GM12878 (cell line): ENCODE results near the gene FAM193B. TPM values are rescaled to one million over a fixed set of nuclear protein-coding genes. Genes with fewer than 3 reads are reported as not detected.

Experiments
- ATAC-seq: fragments of 200-7000 bp; cut with Tn5 transposase; 3 replicates; pipeline ENCODE4 v1.9.1; 2020; ENCODE audit warnings: mild to moderate bottlenecking, moderate library complexity
- BruUV-seq: library from RNA; stranded (reverse); fragments of 400-500 nt; replicated peaks from 2 replicates; lab custom pipeline; 2021; lab: Mats Ljungman, UMichigan
- CTCF ChIA-PET: fragments of 300-600 bp; sonication (Branson Sonifier 250); formaldehyde crosslinking; extraction: SDS; loops from one replicate; lab custom pipeline; 2021; ENCODE audit warnings: inconsistent platforms; lab: Yijun Ruan, JAX
- POLR2A ChIA-PET: fragments of 350-600 bp; formaldehyde crosslinking; extraction: SDS; loops from one replicate; lab custom pipeline; 2021; ENCODE audit warnings: inconsistent platforms; lab: Charles Lee
- RAD21 ChIA-PET: fragments of 300-600 bp; sonication (Branson Sonifier 250); formaldehyde crosslinking; loops from one replicate; lab custom pipeline; 2023; ENCODE audit warnings: antibody characterized with exemption; ENCODE audit not compliant: unreplicated experiment; lab: Charles Lee
- SMC1A ChIA-PET: fragments of 300-600 bp; sonication (Branson Sonifier 250); formaldehyde crosslinking; loops from one replicate; lab custom pipeline; 2023; ENCODE audit not compliant: unreplicated experiment, uncharacterized antibody; lab: Charles Lee
- DNase-seq: peaks from one replicate; pipeline ENCODE4 v3.0.0-alpha.2; 2011; ENCODE audit warnings: low read depth, low spot score
- FAIRE-seq: peaks from 3 replicates; lab custom pipeline; 2011; peaks lifted over from hg19 to GRCh38; lab: Jason Lieb, UNC
- H2AFZ ChIP-seq: 2 replicates; pipeline ENCODE4 v1.6.0; 2011; ENCODE audit warnings: low read depth, low read length, control low read depth; ENCODE audit not compliant: control insufficient read depth
- H3K27ac ChIP-seq: 2 replicates; pipeline ENCODE4 v1.5.1; 2011; ENCODE audit warnings: control low read depth; ENCODE audit not compliant: control insufficient read depth, insufficient read depth
- H3K27me3 ChIP-seq, 2 experiments: replicated peaks in 1 of 2; 2 replicates each; pipeline versions ENCODE4 v1.6.0 to v1.6.1; 2011; ENCODE audit warnings: low read length in 1 of 2; ENCODE audit not compliant: control insufficient read depth in 2 of 2, insufficient read depth in 2 of 2
- H3K36me3 ChIP-seq, 2 experiments: 2 replicates each; pipeline ENCODE4 v1.5.1; 2011; ENCODE audit warnings: low read length in 1 of 2; ENCODE audit not compliant: control insufficient read depth in 2 of 2, insufficient read depth in 2 of 2
- H3K4me1 ChIP-seq: 2 replicates; pipeline ENCODE4 v1.6.1; 2011; ENCODE audit warnings: mild to moderate bottlenecking, low read length, moderate library complexity, mixed read lengths; ENCODE audit not compliant: control insufficient read depth, insufficient read depth
- H3K4me2 ChIP-seq: 2 replicates; pipeline ENCODE4 v1.6.0; 2011; ENCODE audit warnings: control low read depth; ENCODE audit not compliant: control insufficient read depth, insufficient read depth
- H3K4me3 ChIP-seq: fragments of 200-600 bp; sonication (generic); 2 replicates; pipeline ENCODE4 v1.5.1; 2016
- H3K79me2 ChIP-seq: 2 replicates; pipeline ENCODE4 v1.6.0; 2011; ENCODE audit warnings: low read length; ENCODE audit not compliant: control insufficient read depth, insufficient read depth
- H3K9ac ChIP-seq: 2 replicates; pipeline ENCODE4 v1.8.0; 2011; ENCODE audit warnings: low read length, control low read depth, mixed read lengths; ENCODE audit not compliant: control insufficient read depth, insufficient read depth
- H3K9me3 ChIP-seq: replicated peaks from 3 replicates; pipeline ENCODE4 v1.5.1; 2011; ENCODE audit warnings: mild to moderate bottlenecking, low read length; ENCODE audit not compliant: control insufficient read depth, insufficient read depth
- H4K20me1 ChIP-seq: 2 replicates; pipeline ENCODE4 v1.6.0; 2011; ENCODE audit not compliant: control insufficient read depth, insufficient read depth
- BACH1 ChIP-seq: fragments of 450-650 bp; IDR thresholded peaks from 2 replicates; pipeline ENCODE4 v1.6.1; 2017; ENCODE audit warnings: mild to moderate bottlenecking, borderline replicate concordance
- EP300 ChIP-seq, 2 experiments: fragments of 150-350 bp in 1 of 2; IDR thresholded peaks; 2 replicates each; pipeline ENCODE4 v1.6.1; 2011 to 2012; ENCODE audit warnings: low read depth in 2 of 2, low read length in 2 of 2, borderline replicate concordance in 1 of 2, improper control_type of control experiment in 1 of 2, inconsistent platforms in 1 of 2; ENCODE audit not compliant: control insufficient read depth in 1 of 2
- PAX8 ChIP-seq: fragments of 450-650 bp; IDR thresholded peaks from 2 replicates; pipeline ENCODE4 v1.6.1; 2017; ENCODE audit warnings: mild to moderate bottlenecking, moderate library complexity
- TARDBP ChIP-seq: IDR thresholded peaks from 2 replicates; pipeline ENCODE4 v1.6.1; 2016; ENCODE audit warnings: borderline replicate concordance
- TCF3 ChIP-seq: IDR thresholded peaks from 2 replicates; pipeline ENCODE4 v1.6.1; 2012; ENCODE audit warnings: low read depth, mild to moderate bottlenecking, low read length, borderline replicate concordance; ENCODE audit not compliant: insufficient read depth
- WGBS: methylation state at CpG from one replicate; pipeline ENCODE4 v1.1.6; 2016; ENCODE audit warnings: low lambda C conversion rate; ENCODE audit not compliant: insufficient replicate concordance, insufficient coverage; ENCODE audit errors: missing lambda C conversion rate; 5-methylcytosine and 5-hydroxymethylcytosine counted together
- in situ Hi-C: fragments of 300-500 bp; cut with MboI; formaldehyde crosslinking; loops from 9 replicates; pipeline ENCODE4 v1.14.3; 2018; ENCODE audit warnings: mixed read lengths
- intact Hi-C: fragments of 100-400 bp; cut with micrococcal nuclease; formaldehyde crosslinking; loops from one replicate; pipeline ENCODE4 v1.14.2; 2022; ENCODE audit not compliant: unreplicated experiment
- polyA plus RNA-seq, 11 experiments: library from polyadenylated mRNA; depleted of rRNA in 4 of 11; unstranded in 6 of 11; stranded (reverse) in 5 of 11; fragments of >200 nt; fragmentation: Nextera tagmentation in 4 of 11; fragmentation: Illumina TruSeq in 1 of 11; extraction: Ambion mirVana in 4 of 11; extraction: Trizol in 1 of 11; gene quantifications; 1 replicate in 1 of 11; 2 replicates in 10 of 11; pipeline versions ENCODE4 v1.2.1 to v1.2.3, GENCODE V29; 2011 to 2016; ENCODE audit warnings: inconsistent platforms in 2 of 11, missing spikeins in 2 of 11, low read depth in 1 of 11
- total RNA-seq, 4 experiments: library from RNA; depleted of rRNA in 3 of 4; stranded (reverse); fragments of >200 nt in 3 of 4; fragmentation: Illumina TruSeq in 1 of 4; extraction: Trizol in 1 of 4; gene quantifications; 2 replicates each; pipeline versions ENCODE4 v1.2.1 to v1.2.3, GENCODE V29; 2013 to 2021

FAM193B gene
- total and polyA plus RNA-seq, 10 of the 15 experiments (the other 5 are each of a cell fraction or from before 2014, with no cell fraction given) = 3.3 to 47.0 (median 25.1) TPM

GRCh38 chr5:177512736-177513380, 41.5 kb downstream of the FAM193B start:
- H3K27ac ChIP-seq = no peak overlapping the region
- SMC1A ChIA-PET = no interaction called here
- no peaks in the 10 kb centered on the region for H3K9me3 ChIP-seq
- H3K4me2 ChIP-seq = no peak overlapping the region
- no peak overlapping the region for H3K9ac ChIP-seq
- RAD21 ChIA-PET = no interaction called here
- FAIRE-seq = no peak
- no peak overlapping the region for H3K4me3 ChIP-seq
- 85% methylated on average over 16 of the region's 16 CpGs for WGBS
- intact Hi-C loops (no loop called here), in situ Hi-C loops (no loop called here)
- BruUV-seq = no TSS peak
- CTCF ChIA-PET = no interaction called here
- H3K36me3 ChIP-seq = peaks cover 17 to 37% of the 10 kb centered on the region in 2 experiments; a peak in 3 of 4 replicates
- TF ChIP-seq PAX8 (no peak), TCF3 (no peak), EP300 (IDR thresholded peaks at IDR 0.05; ENCODE audit: borderline replicate concordance in 1 of 2, control insufficient read depth in 1 of 2, low read depth in 2 of 2, low read length in 2 of 2) (no peak), TARDBP (no peak), BACH1 (no peak)
- no peaks in the 10 kb centered on the region for H3K27me3 ChIP-seq
- no peak for ATAC-seq
- no peak for DNase-seq
- H3K4me1 ChIP-seq = peaks cover 42% of the 10 kb centered on the region
- H3K79me2 ChIP-seq = peaks cover 54% of the 10 kb centered on the region
- H2AFZ ChIP-seq = no peak overlapping the region
- no peaks in the 10 kb centered on the region for H4K20me1 ChIP-seq
- POLR2A ChIA-PET = interaction anchor here (0.6 kb wide), 1 partner anchor 16 kb away, joined by 3 read pairs; no protein-coding TSS in a partner anchor
